ENCODE measurements around the gene GP5.

DNA sequence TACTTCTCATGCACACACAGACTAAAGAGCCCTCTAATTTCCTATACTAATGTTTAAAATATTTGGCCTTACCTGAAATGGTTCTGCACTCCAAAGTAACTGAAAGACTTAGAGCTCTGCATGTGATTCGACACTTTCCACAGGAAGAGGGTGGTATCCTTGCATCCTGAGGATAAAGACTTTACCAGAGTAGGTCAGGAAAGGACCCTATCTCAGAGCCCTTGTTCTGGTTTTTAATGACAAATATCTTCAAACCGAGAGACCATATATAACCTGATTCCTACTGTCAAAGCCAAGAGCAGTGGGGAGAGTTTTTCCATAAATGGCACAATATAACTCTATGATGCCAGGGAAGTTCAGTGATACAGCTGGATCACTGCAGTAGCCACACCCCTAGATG, at the start of gene GP5:
- TF ChIP-seq, protein P1, sequence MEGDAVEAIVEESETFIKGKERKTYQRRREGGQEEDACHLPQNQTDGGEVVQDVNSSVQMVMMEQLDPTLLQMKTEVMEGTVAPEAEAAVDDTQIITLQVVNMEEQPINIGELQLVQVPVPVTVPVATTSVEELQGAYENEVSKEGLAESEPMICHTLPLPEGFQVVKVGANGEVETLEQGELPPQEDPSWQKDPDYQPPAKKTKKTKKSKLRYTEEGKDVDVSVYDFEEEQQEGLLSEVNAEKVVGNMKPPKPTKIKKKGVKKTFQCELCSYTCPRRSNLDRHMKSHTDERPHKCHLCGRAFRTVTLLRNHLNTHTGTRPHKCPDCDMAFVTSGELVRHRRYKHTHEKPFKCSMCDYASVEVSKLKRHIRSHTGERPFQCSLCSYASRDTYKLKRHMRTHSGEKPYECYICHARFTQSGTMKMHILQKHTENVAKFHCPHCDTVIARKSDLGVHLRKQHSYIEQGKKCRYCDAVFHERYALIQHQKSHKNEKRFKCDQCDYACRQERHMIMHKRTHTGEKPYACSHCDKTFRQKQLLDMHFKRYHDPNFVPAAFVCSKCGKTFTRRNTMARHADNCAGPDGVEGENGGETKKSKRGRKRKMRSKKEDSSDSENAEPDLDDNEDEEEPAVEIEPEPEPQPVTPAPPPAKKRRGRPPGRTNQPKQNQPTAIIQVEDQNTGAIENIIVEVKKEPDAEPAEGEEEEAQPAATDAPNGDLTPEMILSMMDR (IDR thresholded peaks at IDR 0.05), result no peak
- no peak for TF ChIP-seq EP300 (IDR thresholded peaks at IDR 0.05)
